ENCODE measurements around the gene TNRC6B.

TNRC6B gene

GRCh38 chr22:40199223-40199622 lies 21.5 kb downstream of the TNRC6B start:
- ChIA-PET POLR2A (no interaction called here), CTCF (no interaction called here)
- Histone ChIP-seq H3K27ac (ENCODE audit: extremely low read depth, low read depth, low read length) (no peak overlapping the region), H3K4me1 (ENCODE audit: control insufficient read depth, insufficient read depth, low read length) (peaks cover 24% of the 10 kb centered on the region), H3K9me3 (ENCODE audit: control insufficient read depth, insufficient read depth, low read depth, low read length) (no peaks in the 10 kb centered on the region), H3K4me3 (ENCODE audit: low read depth, low read length) (no peak overlapping the region), H3K36me3 (ENCODE audit: control insufficient read depth in 2 of 2, insufficient read depth in 1 of 2, low read length in 2 of 2) (no peaks in the 10 kb centered on the region)
- TF ChIP-seq ZNF398 (tag by site-specific recombination; IDR thresholded peaks at IDR 0.05), result no peak
- no peak for TF ChIP-seq ZNF639 (tag by site-specific recombination; IDR thresholded peaks at IDR 0.05)
- no peak for TF ChIP-seq ZNF146 (tag by site-specific recombination; IDR thresholded peaks at IDR 0.05)
- TF ChIP-seq ZNF747 (tag by site-specific recombination; IDR thresholded peaks at IDR 0.05), result no peak
- no peak for TF ChIP-seq ZNF621 (tag by site-specific recombination; IDR thresholded peaks at IDR 0.05)
- no peak for TF ChIP-seq SP2 (tag by site-specific recombination; IDR thresholded peaks at IDR 0.05)
- TF ChIP-seq ZNF518A (tag by site-specific recombination; conservative IDR thresholded peaks at IDR 0.05; ENCODE audit: low read depth), result no peak
- no peak for TF ChIP-seq ZNF121 (tag by site-specific recombination; IDR thresholded peaks at IDR 0.05)
- no peak for TF ChIP-seq ZNF426 (tag by site-specific recombination; IDR thresholded peaks at IDR 0.05)
- no peak for TF ChIP-seq ZBTB17 (tag by site-specific recombination; IDR thresholded peaks at IDR 0.05)
- no peak for TF ChIP-seq ZBTB6 (tag by site-specific recombination; IDR thresholded peaks at IDR 0.05)
- no peak for TF ChIP-seq ZNF654 (tag by site-specific recombination; IDR thresholded peaks at IDR 0.05; ENCODE audit: low read depth)
- no peak for TF ChIP-seq ZNF514 (tag by site-specific recombination; IDR thresholded peaks at IDR 0.05)

- no peak overlapping the region for H3K27ac ChIP-seq (ENCODE audit: extremely low read depth, low read depth, low read length)
- H3K4me3 ChIP-seq (ENCODE audit: low read depth, low read length), result no peak overlapping the region
- H3K36me3 ChIP-seq (ENCODE audit: control insufficient read depth in 2 of 2, insufficient read depth in 1 of 2, low read length in 2 of 2), result no peaks in the 10 kb centered on the region
- H3K9me3 ChIP-seq (ENCODE audit: control insufficient read depth, insufficient read depth, low read depth, low read length), result no peaks in the 10 kb centered on the region
- peaks cover 30% of the 10 kb centered on the region for H3K4me1 ChIP-seq (ENCODE audit: control insufficient read depth, insufficient read depth, low read length)
- ChIA-PET CTCF (interaction anchor here (0.6 to 1.4 kb wide), 2 partner anchors 9 to 368 kb away, joined by 3 to 7 read pairs; no protein-coding TSS in a partner anchor), POLR2A (no interaction called here)
- no peak for TF ChIP-seq REST (tag by site-specific recombination; IDR thresholded peaks at IDR 0.05)
- no peak for TF ChIP-seq KLF17 (tag by site-specific recombination; IDR thresholded peaks at IDR 0.05)
- TF ChIP-seq ZBTB7A (tag by site-specific recombination; IDR thresholded peaks at IDR 0.05; ENCODE audit: low read depth), result no peak
- no peak for TF ChIP-seq ZNF623 (tag by site-specific recombination; IDR thresholded peaks at IDR 0.05)
- no peak for TF ChIP-seq ZSCAN30 (tag by site-specific recombination; IDR thresholded peaks at IDR 0.05)
- TF ChIP-seq GFI1B (tag by site-specific recombination; IDR thresholded peaks at IDR 0.05), result no peak
- no peak for TF ChIP-seq ZNF37A (tag by site-specific recombination; IDR thresholded peaks at IDR 0.05)
- TF ChIP-seq BCL11B (tag by site-specific recombination; IDR thresholded peaks at IDR 0.05; ENCODE audit: low read depth), result no peak
- no peak for TF ChIP-seq ZNF521 (tag by site-specific recombination; IDR thresholded peaks at IDR 0.05)
- no peak for TF ChIP-seq ZNF776 (tag by site-specific recombination; IDR thresholded peaks at IDR 0.05; ENCODE audit: borderline replicate concordance)
Observed at GRCh38 chr22:40199852-40200251, 22.1 kb downstream of the TNRC6B start.
